ENCODE measurements around the gene PTGS1.

GRCh38 chr9:122364117-122364782 lies 6.6 kb upstream of the PTGS1 start:
- no peak for TF ChIP-seq CTCF (conservative IDR thresholded peaks at IDR 0.05 in 1 of 2, IDR thresholded peaks at IDR 0.05 in 1 of 2; ENCODE audit: extremely low read depth in 1 of 2, insufficient read depth in 1 of 2, low read depth in 1 of 2, low read length in 2 of 2)
- no peak for TF ChIP-seq EZH2 (IDR thresholded peaks at IDR 0.05; ENCODE audit: borderline replicate concordance, low read length)

Measured in mammary epithelial cell (primary cell).